ENCODE measurements around the gene RBM12.
A peak's percentile ranks its signal among the peaks of the same experiment; 100 is the strongest.
"Not testable (repeated sequence)": the region's sequence is repeated elsewhere in the genome, so short reads cannot be mapped to it uniquely, and the experiment has no call there.

Gene RBM12, protein sequence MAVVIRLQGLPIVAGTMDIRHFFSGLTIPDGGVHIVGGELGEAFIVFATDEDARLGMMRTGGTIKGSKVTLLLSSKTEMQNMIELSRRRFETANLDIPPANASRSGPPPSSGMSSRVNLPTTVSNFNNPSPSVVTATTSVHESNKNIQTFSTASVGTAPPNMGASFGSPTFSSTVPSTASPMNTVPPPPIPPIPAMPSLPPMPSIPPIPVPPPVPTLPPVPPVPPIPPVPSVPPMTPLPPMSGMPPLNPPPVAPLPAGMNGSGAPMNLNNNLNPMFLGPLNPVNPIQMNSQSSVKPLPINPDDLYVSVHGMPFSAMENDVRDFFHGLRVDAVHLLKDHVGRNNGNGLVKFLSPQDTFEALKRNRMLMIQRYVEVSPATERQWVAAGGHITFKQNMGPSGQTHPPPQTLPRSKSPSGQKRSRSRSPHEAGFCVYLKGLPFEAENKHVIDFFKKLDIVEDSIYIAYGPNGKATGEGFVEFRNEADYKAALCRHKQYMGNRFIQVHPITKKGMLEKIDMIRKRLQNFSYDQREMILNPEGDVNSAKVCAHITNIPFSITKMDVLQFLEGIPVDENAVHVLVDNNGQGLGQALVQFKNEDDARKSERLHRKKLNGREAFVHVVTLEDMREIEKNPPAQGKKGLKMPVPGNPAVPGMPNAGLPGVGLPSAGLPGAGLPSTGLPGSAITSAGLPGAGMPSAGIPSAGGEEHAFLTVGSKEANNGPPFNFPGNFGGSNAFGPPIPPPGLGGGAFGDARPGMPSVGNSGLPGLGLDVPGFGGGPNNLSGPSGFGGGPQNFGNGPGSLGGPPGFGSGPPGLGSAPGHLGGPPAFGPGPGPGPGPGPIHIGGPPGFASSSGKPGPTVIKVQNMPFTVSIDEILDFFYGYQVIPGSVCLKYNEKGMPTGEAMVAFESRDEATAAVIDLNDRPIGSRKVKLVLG
- 88.8 to 162 (median 154) reads per million in 9 experiments for total RNA-seq

DNA sequence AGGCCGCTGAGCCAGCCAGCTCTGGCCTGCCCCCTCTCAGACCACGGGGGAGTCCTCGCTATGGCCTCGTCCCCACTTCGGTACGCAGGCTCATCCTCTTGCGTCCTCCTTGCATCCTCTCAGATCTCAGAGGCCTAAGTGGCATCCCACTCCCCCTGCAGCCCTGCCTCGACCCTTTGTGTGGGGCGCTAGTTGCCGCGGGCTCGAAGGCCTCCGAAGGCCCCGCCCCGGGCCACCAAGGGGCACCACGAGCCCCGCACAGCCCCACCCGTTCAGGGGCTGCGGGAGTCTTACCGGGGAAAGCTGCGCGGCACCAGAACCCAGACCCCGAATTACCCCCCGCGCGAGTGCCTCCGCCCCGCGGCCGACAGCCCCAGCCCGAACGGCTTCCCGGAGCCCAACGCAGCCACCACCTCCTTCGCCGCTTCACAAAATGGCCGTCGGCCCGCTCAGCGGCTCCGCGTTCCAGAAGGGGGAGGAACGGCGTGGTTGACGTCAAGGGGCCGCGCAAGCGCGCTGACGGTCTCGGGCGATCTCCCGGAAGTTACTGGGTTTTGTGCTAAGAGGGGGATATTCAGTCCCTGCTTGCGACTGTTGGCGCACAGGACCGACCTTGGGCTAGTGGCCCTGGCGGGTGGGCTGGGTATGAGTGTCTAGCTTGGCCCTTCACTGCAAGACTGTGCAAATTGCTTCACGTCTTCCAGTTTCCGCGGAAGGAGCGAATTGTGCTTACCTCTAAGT, at the start of gene RBM12, which contains the start of gene CPNE1:
Gene RBM12 (minus strand): TSS at position 435 of the 741 bp plus-strand sequence. CDS start 9,578 bp downstream, outside the sequence.
Gene CPNE1 (minus strand): TSS at position 435 of the 741 bp plus-strand sequence. CDS start 31,977 bp downstream, outside the sequence.
- DNase-seq = peak; percentile 90 to 93 (median 93)

DNA sequence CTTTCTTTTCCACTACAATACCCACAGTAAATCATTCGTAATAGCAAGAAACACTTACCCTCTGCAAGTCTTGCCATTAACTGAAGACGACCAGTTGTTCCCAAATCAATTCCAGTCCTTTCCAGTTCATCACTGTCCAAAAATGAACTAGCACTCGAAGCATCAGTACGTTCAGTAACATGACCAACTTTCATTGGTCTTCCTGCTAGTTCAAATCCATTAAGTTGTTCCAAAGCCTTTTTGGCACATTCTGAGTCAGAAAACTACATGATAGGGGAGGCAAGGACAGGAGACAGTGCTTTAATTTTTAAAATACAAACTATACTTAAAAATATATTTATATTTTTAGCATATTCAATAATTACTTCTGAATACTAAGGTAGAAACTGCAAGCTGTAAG, 49.4 kb upstream of the RBM12 start:
- H3K36me3 Mint-ChIP-seq (ENCODE audit: insufficient read depth) = peaks cover 100% of the 10 kb centered on the region
- peaks cover 34 to 58% of the 10 kb centered on the region in 2 donors for H3K4me1 Mint-ChIP-seq (ENCODE audit: low read depth in 2 of 2)

More for the DNA sequence above, at the start of gene RBM12, which contains the start of gene CPNE1:
- H3K4me3 Mint-ChIP-seq = peak within 1 kb of the TSS; percentile 97 to 98
- H3K27me3 Mint-ChIP-seq = no peaks in the 10 kb centered on the region
- H3K27ac Mint-ChIP-seq = peak within 1 kb of the TSS; percentile 98 to 99
- no peaks in the 10 kb centered on the region for H3K9me3 Mint-ChIP-seq
- H3K36me3 Mint-ChIP-seq (ENCODE audit: insufficient read depth) = peaks cover 42% of the 10 kb centered on the region
- H3K4me1 Mint-ChIP-seq (ENCODE audit: low read depth in 2 of 2) = peaks cover 44 to 48% of the 10 kb centered on the region in 2 donors
- peak; percentile 74 for ATAC-seq (replicated peaks)

DNA sequence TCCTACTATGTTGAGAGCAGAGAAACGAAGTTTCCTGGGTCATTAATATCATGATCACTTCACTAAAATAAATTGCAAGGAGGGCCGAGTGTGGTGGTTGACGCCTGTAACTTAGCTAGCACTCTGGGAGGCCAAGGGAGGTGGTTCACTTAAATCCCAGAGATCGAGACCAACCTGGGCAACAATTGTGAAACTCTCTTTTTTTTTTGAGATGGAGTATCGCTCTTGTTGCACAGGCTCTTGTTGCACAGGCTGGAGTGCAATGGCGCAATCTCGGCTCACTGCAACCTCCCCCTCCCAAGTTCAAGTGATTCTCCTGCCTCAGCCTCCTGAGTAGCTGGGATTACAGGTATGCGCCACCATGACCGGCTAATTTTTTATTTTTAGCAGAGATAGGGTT, 48.4 kb upstream of the RBM12 start:
- H3K4me3 Mint-ChIP-seq = peak overlapping the region; percentile 8 to 14
- peaks cover 34 to 59% of the 10 kb centered on the region in 2 donors for H3K4me1 Mint-ChIP-seq (ENCODE audit: low read depth in 2 of 2)
- not testable (repeated sequence) for H3K27me3 Mint-ChIP-seq; H3K9me3 Mint-ChIP-seq; DNase-seq; ATAC-seq (replicated peaks)
- H3K36me3 Mint-ChIP-seq (ENCODE audit: insufficient read depth) = peaks cover 100% of the 10 kb centered on the region
- H3K27ac Mint-ChIP-seq = peak overlapping the region in 1 of 2 donors; percentile 53

More for the DNA sequence above, 49.4 kb upstream of the RBM12 start:
- no peak for DNase-seq
- Mint-ChIP-seq H3K4me3 (peak overlapping the region in 1 of 2 donors; percentile 11), H3K9me3 (no peaks in the 10 kb centered on the region), H3K27ac (no peak overlapping the region), H3K27me3 (no peaks in the 10 kb centered on the region)
- no peak for ATAC-seq (replicated peaks)

- H3K9me3 Mint-ChIP-seq = no peaks in the 10 kb centered on the region
- H3K4me1 Mint-ChIP-seq (ENCODE audit: low read depth in 2 of 2) = peaks cover 30 to 48% of the 10 kb centered on the region in 2 donors
- peaks cover 98% of the 10 kb centered on the region for H3K36me3 Mint-ChIP-seq (ENCODE audit: insufficient read depth)
- H3K4me3 Mint-ChIP-seq = peak overlapping the region; percentile 57 to 62
- H3K27me3 Mint-ChIP-seq = no peaks in the 10 kb centered on the region
- H3K27ac Mint-ChIP-seq = peak overlapping the region; percentile 52 to 77
- no peak for DNase-seq
- no peak for ATAC-seq (replicated peaks)
Observed at GRCh38 chr20:35711588-35712209, 47.0 kb upstream of the RBM12 start.

DNA sequence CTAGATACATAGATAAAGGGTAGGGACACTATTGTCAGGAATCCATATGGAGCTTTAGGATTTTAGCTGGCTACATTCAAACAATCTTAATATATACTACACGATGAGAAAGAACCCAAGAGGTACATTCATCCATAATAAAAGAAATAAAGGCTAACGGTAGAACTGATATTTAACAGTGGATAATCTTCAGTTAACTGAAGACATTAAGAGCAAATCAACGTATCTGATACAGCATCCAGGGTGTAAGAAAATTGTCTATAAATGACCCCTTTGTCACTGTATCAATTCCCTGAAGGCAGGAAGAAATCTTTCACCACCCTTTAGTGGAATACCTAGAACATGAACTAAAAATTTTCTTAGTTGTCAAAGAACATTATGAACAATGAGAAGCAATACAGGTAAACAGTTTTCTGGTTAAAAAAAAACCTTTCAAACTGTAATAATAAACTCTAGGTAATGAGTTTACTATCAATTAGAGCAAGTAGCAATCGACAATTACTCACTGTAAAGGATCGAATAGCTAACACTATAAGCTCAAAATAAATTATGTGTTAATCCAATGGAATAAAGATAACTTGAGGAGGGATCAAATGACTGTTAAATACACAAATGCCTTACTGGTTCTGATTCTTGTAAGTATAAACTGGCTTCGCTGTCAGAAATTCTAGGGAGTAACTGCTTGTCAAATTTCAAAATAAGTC, 46.3 kb upstream of the RBM12 start:
- Mint-ChIP-seq H3K4me3 (peak overlapping the region; percentile 57 to 62), H3K4me1 (ENCODE audit: low read depth in 2 of 2) (peaks cover 30 to 51% of the 10 kb centered on the region in 2 donors), H3K27me3 (no peaks in the 10 kb centered on the region), H3K36me3 (ENCODE audit: insufficient read depth) (peaks cover 98% of the 10 kb centered on the region), H3K9me3 (no peaks in the 10 kb centered on the region), H3K27ac (peak overlapping the region; percentile 77 to 81)
- DNase-seq (no peak), ATAC-seq (replicated peaks) (no peak)

- H3K9me3 Mint-ChIP-seq = no peaks in the 10 kb centered on the region
- H3K27ac Mint-ChIP-seq = peak overlapping the region in 1 of 2 donors; percentile 81
- H3K36me3 Mint-ChIP-seq (ENCODE audit: insufficient read depth) = peaks cover 98% of the 10 kb centered on the region
- ATAC-seq (replicated peaks) = no peak
- peaks cover 24 to 46% of the 10 kb centered on the region in 2 donors for H3K4me1 Mint-ChIP-seq (ENCODE audit: low read depth in 2 of 2)
- no peaks in the 10 kb centered on the region for H3K27me3 Mint-ChIP-seq
- no peak overlapping the region for H3K4me3 Mint-ChIP-seq
- no peak for DNase-seq
Observed at GRCh38 chr20:35710039-35710438, 45.3 kb upstream of the RBM12 start.

DNA sequence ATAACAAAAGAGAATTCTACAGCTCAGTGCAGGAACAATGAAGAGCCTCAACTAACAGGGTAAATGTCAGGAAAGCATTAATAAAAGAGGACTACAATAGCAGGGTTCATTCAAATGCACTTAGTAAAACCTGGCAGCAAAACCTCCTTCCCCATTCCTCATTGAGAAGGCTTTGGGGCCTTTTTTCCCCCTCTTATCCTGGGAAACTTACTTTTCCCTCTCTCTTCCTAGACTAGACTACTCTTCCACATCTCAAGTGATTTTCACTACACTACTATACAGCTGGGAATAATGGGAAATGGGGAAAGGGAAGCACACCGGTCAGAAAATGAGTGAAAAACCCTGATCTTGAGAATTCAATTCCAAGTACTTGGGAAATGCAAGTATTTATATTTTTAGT, 44.6 kb upstream of the RBM12 start:
- Mint-ChIP-seq H3K27me3 (no peaks in the 10 kb centered on the region), H3K4me3 (peak overlapping the region in 1 of 2 donors; percentile 18), H3K36me3 (ENCODE audit: insufficient read depth) (peaks cover 98% of the 10 kb centered on the region), H3K9me3 (no peaks in the 10 kb centered on the region), H3K4me1 (ENCODE audit: low read depth in 2 of 2) (peaks cover 24 to 47% of the 10 kb centered on the region in 2 donors), H3K27ac (peak overlapping the region; percentile 67 to 81)
- ATAC-seq (replicated peaks) (no peak), DNase-seq (no peak)

- Mint-ChIP-seq H3K9me3 (no peaks in the 10 kb centered on the region), H3K36me3 (ENCODE audit: insufficient read depth) (peaks cover 98% of the 10 kb centered on the region), H3K4me3 (no peak overlapping the region), H3K27me3 (no peaks in the 10 kb centered on the region), H3K4me1 (ENCODE audit: low read depth in 2 of 2) (peaks cover 23 to 50% of the 10 kb centered on the region in 2 donors), H3K27ac (no peak overlapping the region)
- no peak for DNase-seq
- ATAC-seq (replicated peaks) = no peak
Observed at GRCh38 chr20:35708502-35708901, 43.8 kb upstream of the RBM12 start.

DNA sequence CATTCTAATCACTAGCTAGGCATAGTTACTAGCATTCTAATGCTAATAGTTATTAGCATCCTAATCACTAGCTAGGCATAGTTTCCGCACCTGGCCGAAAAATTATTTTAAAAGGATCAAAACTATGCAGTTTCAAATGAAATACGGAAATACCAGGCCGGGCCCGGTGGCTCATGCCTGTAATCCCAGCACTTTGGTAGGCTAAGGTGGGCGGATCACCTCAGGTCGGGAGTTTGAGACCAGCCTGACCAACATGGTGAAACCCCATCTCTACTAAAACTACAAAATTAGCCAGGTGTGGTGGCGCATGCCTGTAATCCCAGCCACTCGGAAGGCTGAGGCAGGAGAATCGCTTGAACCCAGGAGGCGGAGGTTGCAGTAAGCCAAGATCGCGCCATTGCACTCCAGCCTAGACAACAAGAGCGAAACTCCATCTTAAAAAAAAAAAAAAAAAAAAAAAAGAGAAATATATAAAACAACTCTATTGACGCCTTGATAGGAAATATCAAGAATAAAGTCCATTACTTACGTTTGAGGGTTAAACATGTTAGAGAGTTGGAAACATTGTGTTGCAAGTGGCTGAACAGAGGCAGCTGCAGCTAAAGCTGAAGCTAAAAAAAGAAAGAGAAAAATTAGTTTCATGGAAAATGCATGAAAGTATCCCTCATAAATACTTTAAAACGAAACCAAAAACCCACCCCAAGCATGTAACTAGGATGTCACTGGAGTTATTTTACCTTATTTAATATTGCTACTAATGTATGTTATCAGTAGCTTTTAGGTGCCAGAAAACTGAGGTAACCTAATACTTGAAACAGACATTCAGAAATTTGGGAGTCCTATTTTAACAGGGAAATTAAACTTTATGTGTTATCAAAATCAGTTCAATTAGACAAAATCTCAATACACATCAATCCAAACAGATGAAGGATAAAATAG, 42.2 kb upstream of the RBM12 start:
- not testable (repeated sequence) for DNase-seq; H3K4me3 Mint-ChIP-seq; H3K9me3 Mint-ChIP-seq; H3K27me3 Mint-ChIP-seq; ATAC-seq (replicated peaks)
- Mint-ChIP-seq H3K36me3 (ENCODE audit: insufficient read depth) (peaks cover 98% of the 10 kb centered on the region), H3K27ac (peak overlapping the region in 1 of 2 donors; percentile 35), H3K4me1 (ENCODE audit: low read depth in 2 of 2) (peaks cover 20 to 47% of the 10 kb centered on the region in 2 donors)

DNA sequence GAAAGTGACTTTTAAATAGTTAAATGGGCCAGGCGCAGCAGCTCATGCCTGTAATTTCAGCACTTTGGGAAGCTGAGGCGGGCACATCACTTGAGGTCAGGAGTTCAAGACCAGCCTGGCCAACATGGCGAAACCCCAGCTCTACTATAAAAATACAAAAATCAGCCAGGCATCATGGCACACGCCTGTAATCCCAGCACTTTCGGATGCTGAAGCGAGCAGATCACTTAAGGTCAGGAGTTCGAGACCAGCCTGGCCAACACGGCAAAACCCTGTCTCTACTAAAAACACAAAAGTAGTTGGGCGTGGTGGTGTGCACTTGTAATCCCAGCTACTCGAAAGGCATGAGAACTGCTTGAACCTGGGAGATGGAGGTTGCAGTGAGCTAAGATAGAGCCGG, 41.2 kb upstream of the RBM12 start:
- not testable (repeated sequence) for H3K9me3 Mint-ChIP-seq; H3K27me3 Mint-ChIP-seq; ATAC-seq (replicated peaks); DNase-seq
- Mint-ChIP-seq H3K4me3 (peak overlapping the region in 1 of 2 donors; percentile 12), H3K4me1 (ENCODE audit: low read depth in 2 of 2) (peaks cover 10 to 37% of the 10 kb centered on the region in 2 donors), H3K27ac (peak overlapping the region in 1 of 2 donors; percentile 32), H3K36me3 (ENCODE audit: insufficient read depth) (peaks cover 98% of the 10 kb centered on the region)
